ENCODE measurements around the gene TRAPPC3L.

TRAPPC3L gene

GRCh38 chr6:116492331-116493067, 53.0 kb downstream of the TRAPPC3L start:
- no peak overlapping the region for H3K4me3 ChIP-seq (replicated peaks in 1 of 2; ENCODE audit: low read depth in 2 of 2, low read length in 2 of 2)
- TF ChIP-seq CTCF (IDR thresholded peaks at IDR 0.05; ENCODE audit: low read depth, low read length) = no peak
- DNase-seq (ENCODE audit: low read depth in 2 of 2) = peak; percentile 79 to 84

GRCh38 chr6:116491610-116492330, 53.7 kb downstream of the TRAPPC3L start:
- DNase-seq (ENCODE audit: low read depth in 2 of 2) = no peak
- no peak overlapping the region for H3K4me3 ChIP-seq (replicated peaks in 1 of 2; ENCODE audit: low read depth in 2 of 2, low read length in 2 of 2)
- TF ChIP-seq CTCF (IDR thresholded peaks at IDR 0.05; ENCODE audit: low read depth, low read length) = no peak

GRCh38 chr6:116485559-116486184, 59.8 kb downstream of the TRAPPC3L start:
- TF ChIP-seq CTCF (IDR thresholded peaks at IDR 0.05; ENCODE audit: low read depth, low read length) = no peak
- DNase-seq (ENCODE audit: low read depth in 2 of 2) = peak; percentile 7 to 70
- H3K4me3 ChIP-seq (replicated peaks in 1 of 2; ENCODE audit: low read depth in 2 of 2, low read length in 2 of 2) = no peak overlapping the region

GRCh38 chr6:116483616-116484015, 61.9 kb downstream of the TRAPPC3L start:
- H3K4me3 ChIP-seq (replicated peaks in 1 of 2; ENCODE audit: low read depth in 2 of 2, low read length in 2 of 2) = no peak overlapping the region
- TF ChIP-seq CTCF (IDR thresholded peaks at IDR 0.05; ENCODE audit: low read depth, low read length) = no peak
- DNase-seq (ENCODE audit: low read depth in 2 of 2) = no peak

- TF ChIP-seq CTCF (IDR thresholded peaks at IDR 0.05; ENCODE audit: low read depth, low read length) = no peak
- DNase-seq (ENCODE audit: low read depth in 2 of 2) = no peak
- H3K4me3 ChIP-seq (replicated peaks in 1 of 2; ENCODE audit: low read depth in 2 of 2, low read length in 2 of 2) = no peak overlapping the region
These were observed 62.7 kb downstream of the TRAPPC3L start for GRCh38 chr6:116482780-116483179.

GRCh38 chr6:116476002-116476678, 69.3 kb downstream of the TRAPPC3L start:
- no peak for TF ChIP-seq CTCF (IDR thresholded peaks at IDR 0.05; ENCODE audit: low read depth, low read length)
- no peak overlapping the region for H3K4me3 ChIP-seq (replicated peaks in 1 of 2; ENCODE audit: low read depth in 2 of 2, low read length in 2 of 2)
- peak in 1 of 2 donors; percentile 57 for DNase-seq (ENCODE audit: low read depth in 2 of 2)

Measured in cardiac fibroblast (primary cell).